HepG2 (cell line): ENCODE data around the gene PRKN. TPM values are rescaled to one million over a fixed set of nuclear protein-coding genes. Genes with fewer than 3 reads are reported as not detected.

ENCODE experiments used
- ATAC-seq: fragments of 200-7000 bp; cut with Tn5 transposase; 3 replicates; pipeline ENCODE4 v1.9.1; 2020; ENCODE audit warnings: mild to moderate bottlenecking, moderate library complexity
- BruUV-seq: library from RNA; stranded (reverse); fragments of 400-500 nt; replicated peaks from 2 replicates; lab custom pipeline; 2021; lab: Mats Ljungman, UMichigan
- CTCF ChIA-PET: fragments of 300-600 bp; formaldehyde crosslinking; extraction: SDS; loops from one replicate; lab custom pipeline; 2021; ENCODE audit warnings: low total read pairs, inconsistent platforms, low intra/inter-chr PET ratio; lab: Yijun Ruan, JAX
- POLR2A ChIA-PET: fragments of 350-600 bp; sonication (Branson Sonifier 250); formaldehyde crosslinking; loops from one replicate; lab custom pipeline; 2020; ENCODE audit warnings: antibody characterized with exemption, inconsistent platforms; lab: Yijun Ruan, JAX
- DNase-seq: peaks from one replicate; pipeline ENCODE4 v3.0.0-alpha.2; 2015; ENCODE audit warnings: low spot score
- FAIRE-seq: peaks from 3 replicates; lab custom pipeline; 2011; peaks lifted over from hg19 to GRCh38; lab: Jason Lieb, UNC
- H2AFZ ChIP-seq: one replicate; pipeline ENCODE4 v1.6.1; 2011; ENCODE audit warnings: low read length, inconsistent platforms
- H3K27ac ChIP-seq: fragments of 300-600 bp; 3 replicates; pipeline ENCODE4 v1.8.0; 2011; ENCODE audit warnings: mixed run types, mild to moderate bottlenecking, mixed read lengths, low read length, inconsistent platforms; ENCODE audit not compliant: insufficient read depth; ENCODE audit errors: extremely low read length
- H3K27me3 ChIP-seq, 2 experiments: fragments of 200-600 bp in 1 of 2; 2 replicates in 1 of 2; 3 replicates in 1 of 2; pipeline versions ENCODE4 v1.6.0 to v1.8.0; 2011; ENCODE audit warnings: low read length in 2 of 2, mild to moderate bottlenecking in 2 of 2, moderate library complexity in 2 of 2, inconsistent platforms in 1 of 2; ENCODE audit not compliant: insufficient read depth in 2 of 2, control insufficient read depth in 1 of 2
- H3K36me3 ChIP-seq, 2 experiments: fragments of 200-600 bp in 1 of 2; replicated peaks in 1 of 2; 2 replicates in 1 of 2; 3 replicates in 1 of 2; pipeline versions ENCODE4 v1.5.1 to v1.8.0; 2011; ENCODE audit warnings: low read length in 2 of 2, inconsistent platforms in 1 of 2; ENCODE audit not compliant: insufficient read depth in 2 of 2, control insufficient read depth in 1 of 2
- H3K4me1 ChIP-seq: 2 replicates; pipeline ENCODE4 v1.5.1; 2012; ENCODE audit warnings: low read length, inconsistent platforms; ENCODE audit not compliant: insufficient read depth
- H3K4me2 ChIP-seq: 2 replicates; pipeline ENCODE4 v1.6.0; 2011; ENCODE audit warnings: low read depth, low read length, inconsistent platforms
- H3K4me3 ChIP-seq, 3 experiments: fragments of 200-600 bp in 1 of 3; sonication (generic), shearing (Covaris generic) in 1 of 3; replicated peaks in 1 of 3; 2 replicates each; pipeline ENCODE4 v1.5.1; 2011 to 2016; ENCODE audit warnings: low read length in 3 of 3, inconsistent platforms in 2 of 3, low read depth in 2 of 3, mild to moderate bottlenecking in 2 of 3, control low read depth in 1 of 3, mixed read lengths in 1 of 3; ENCODE audit not compliant: insufficient read depth in 1 of 3
- H3K79me2 ChIP-seq: one replicate; pipeline ENCODE4 v1.6.1; 2011; ENCODE audit warnings: low read length, inconsistent platforms; ENCODE audit not compliant: insufficient read depth
- H3K9ac ChIP-seq: 2 replicates; pipeline ENCODE4 v1.6.0; 2011; ENCODE audit warnings: mild to moderate bottlenecking, low read depth, low read length, inconsistent platforms; ENCODE audit not compliant: insufficient read depth
- H3K9me3 ChIP-seq: 2 replicates; pipeline ENCODE4 v1.5.1; 2012; ENCODE audit warnings: mild to moderate bottlenecking, low read length
- H4K20me1 ChIP-seq: 2 replicates; pipeline ENCODE4 v1.6.0; 2011; ENCODE audit warnings: inconsistent platforms, mild to moderate bottlenecking, low read length, moderate library complexity; ENCODE audit not compliant: insufficient read depth
- ATF6 ChIP-seq: sonication (generic); formaldehyde crosslinking; conservative IDR thresholded peaks from 2 replicates; pipeline ENCODE4 v1.4.0; 2020; ENCODE audit warnings: missing genetic modification reagents
- CEBPB ChIP-seq: IDR thresholded peaks from 2 replicates; pipeline ENCODE4 v1.6.1; 2011; ENCODE audit warnings: low read depth, low read length, improper control_type of control experiment, borderline replicate concordance
- CREBL2 ChIP-seq: sonication (generic); formaldehyde crosslinking; IDR thresholded peaks from 2 replicates; pipeline ENCODE4 v1.8.1; 2023; ENCODE audit warnings: missing genetic modification reagents, mild to moderate bottlenecking, borderline replicate concordance
- DDIT3 ChIP-seq: sonication (generic); formaldehyde crosslinking; IDR thresholded peaks from 2 replicates; pipeline ENCODE4 v1.4.0; 2020; ENCODE audit warnings: mild to moderate bottlenecking, missing genetic modification reagents
- HNRNPL ChIP-seq: fragments of 200-400 bp; formaldehyde crosslinking; IDR thresholded peaks from 2 replicates; pipeline ENCODE4 v1.6.1; 2017; ENCODE audit warnings: mild to moderate bottlenecking, low read depth, low read length
- NFATC3 ChIP-seq: sonication (generic); formaldehyde crosslinking; IDR thresholded peaks from 2 replicates; pipeline ENCODE4 v1.5.1; 2020; ENCODE audit warnings: mild to moderate bottlenecking, missing genetic modification reagents
- NKX3-1 ChIP-seq: sonication (generic); formaldehyde crosslinking; IDR thresholded peaks from 2 replicates; pipeline ENCODE4 v1.5.0; 2020; ENCODE audit warnings: missing genetic modification reagents
- PCBP2 ChIP-seq: fragments of 200-400 bp; formaldehyde crosslinking; optimal IDR thresholded peaks from 2 replicates; pipeline ENCODE3; 2018; ENCODE audit warnings: low read length, low read depth; ENCODE audit not compliant: poor library complexity, severe bottlenecking
- XRCC5 ChIP-seq: fragments of 200-400 bp; formaldehyde crosslinking; optimal IDR thresholded peaks from 2 replicates; pipeline ENCODE3; 2017; ENCODE audit warnings: mild to moderate bottlenecking, low read length
- ZMAT5 ChIP-seq: sonication (generic); formaldehyde crosslinking; IDR thresholded peaks from 2 replicates; pipeline ENCODE4 v1.5.0; 2020; ENCODE audit warnings: mild to moderate bottlenecking, low read depth, missing genetic modification reagents, borderline replicate concordance
- ZNF292 ChIP-seq: sonication (generic); formaldehyde crosslinking; IDR thresholded peaks from 2 replicates; pipeline ENCODE4 v1.8.1; 2022; ENCODE audit warnings: mild to moderate bottlenecking, low read depth, missing genetic modification reagents, borderline replicate concordance
- ZNF484 ChIP-seq: sonication (generic); formaldehyde crosslinking; IDR thresholded peaks from 2 replicates; pipeline ENCODE4 v1.5.1; 2020; ENCODE audit warnings: mild to moderate bottlenecking, low read depth, missing genetic modification reagents, borderline replicate concordance
- ZNF530 ChIP-seq: sonication (generic); formaldehyde crosslinking; IDR thresholded peaks from 2 replicates; pipeline ENCODE4 v1.5.0; 2020; ENCODE audit warnings: low read depth, mild to moderate bottlenecking, missing genetic modification reagents
- ZNF678 ChIP-seq: sonication (generic); formaldehyde crosslinking; IDR thresholded peaks from 2 replicates; pipeline ENCODE4 v1.4.0; 2020; ENCODE audit warnings: mild to moderate bottlenecking, missing genetic modification reagents
- ZNF75D ChIP-seq: sonication (generic); formaldehyde crosslinking; IDR thresholded peaks from 2 replicates; pipeline ENCODE4 v1.8.1; 2023; ENCODE audit warnings: missing genetic modification reagents, mild to moderate bottlenecking, borderline replicate concordance
- ZNF772 ChIP-seq: sonication (generic); formaldehyde crosslinking; IDR thresholded peaks from 2 replicates; pipeline ENCODE4 v1.5.0; 2020; ENCODE audit warnings: mild to moderate bottlenecking, missing genetic modification reagents
- ZSCAN29 ChIP-seq: sonication (generic); formaldehyde crosslinking; conservative IDR thresholded peaks from 2 replicates; pipeline ENCODE4 v1.4.0; 2020; ENCODE audit warnings: mild to moderate bottlenecking, missing genetic modification reagents
- WGBS: methylation state at CpG from one replicate; pipeline ENCODE4 v1.1.6; 2017; ENCODE audit warnings: low lambda C conversion rate; 5-methylcytosine and 5-hydroxymethylcytosine counted together
- in situ Hi-C: cut with HindIII; loops from 2 replicates; pipeline ENCODE4 v1.10.0; 2017; ENCODE audit warnings: low pct_unique_long_range_greater_than_20kb; ENCODE audit not compliant: extremely low pct_ligation_motif_present
- intact Hi-C: fragments of 100-400 bp; cut with micrococcal nuclease; formaldehyde crosslinking; loops from one replicate; pipeline ENCODE4 v1.10.0; 2022; ENCODE audit not compliant: unreplicated experiment
- polyA plus RNA-seq, 8 experiments: library from polyadenylated mRNA; depleted of rRNA in 3 of 8; stranded (reverse) in 7 of 8; unstranded in 1 of 8; fragments of >200 nt; fragmentation: Illumina TruSeq in 4 of 8; extraction: Trizol in 4 of 8; gene quantifications; 2 replicates each; pipeline versions ENCODE4 v1.2.1 to v1.2.3, GENCODE V29; 2011 to 2016; ENCODE audit warnings: low read depth in 4 of 8, missing spikeins in 1 of 8, mixed read lengths in 1 of 8; ENCODE audit not compliant: insufficient read depth in 1 of 8
- total RNA-seq, 5 experiments: library from RNA; depleted of rRNA; stranded (reverse); fragments of >200 nt; fragmentation: Illumina TruSeq; extraction: Trizol; gene quantifications; 2 replicates each; pipeline ENCODE4 v1.2.3, GENCODE V29; 2016; ENCODE audit warnings: low read depth in 1 of 5

Gene PRKN
- total and polyA plus RNA-seq, 2 of the 13 experiments (the other 11 are each of a cell fraction or from before 2014, with no cell fraction given), result 0.31 to 0.44 TPM

GRCh38 chr6:161347125-161347524 is 1380.4 kb downstream of the PRKN start:
- in situ Hi-C loops, result no loop called here
- Histone ChIP-seq H4K20me1 (no peaks in the 10 kb centered on the region), H3K9ac (no peak overlapping the region), H3K4me2 (no peak overlapping the region), H3K27ac (no peak overlapping the region), H3K9me3 (no peaks in the 10 kb centered on the region), H3K4me3 (no peak overlapping the region), H3K4me1 (no peaks in the 10 kb centered on the region), H3K79me2 (no peaks in the 10 kb centered on the region), H2AFZ (no peak overlapping the region), H3K27me3 (0 out of 5 replicates have a peak, but pooled peaks cover 0 to 2% of the 10 kb centered on the region in 2 experiments), H3K36me3 (no peaks in the 10 kb centered on the region)
- intact Hi-C loops, result no loop called here
- no peak for FAIRE-seq
- DNase-seq, result no peak
- POLR2A ChIA-PET, result no interaction called here
- WGBS, result 20% methylated on average over 2 of the region's 2 CpGs
- ATAC-seq, result no peak
- no peak for TF ChIP-seq ZNF678 (CRISPR knock-in tag)
- peak; percentile 45; the same call in 1 of the 2 replicates for TF ChIP-seq CEBPB
- no peak for TF ChIP-seq NKX3-1
- CTCF ChIA-PET, result no interaction called here
- BruUV-seq, result no TSS peak

GRCh38 chr6:161346717-161347116 is 1380.8 kb downstream of the PRKN start:
- no TSS peak for BruUV-seq
- Histone ChIP-seq H3K4me1 (no peaks in the 10 kb centered on the region), H3K79me2 (no peaks in the 10 kb centered on the region), H3K4me2 (no peak overlapping the region), H3K9ac (no peak overlapping the region), H4K20me1 (no peaks in the 10 kb centered on the region), H3K36me3 (no peaks in the 10 kb centered on the region), H3K9me3 (no peaks in the 10 kb centered on the region), H3K4me3 (no peak overlapping the region), H3K27ac (no peak overlapping the region), H3K27me3 (0 out of 5 replicates have a peak, but pooled peaks cover 0 to 2% of the 10 kb centered on the region in 2 experiments), H2AFZ (no peak overlapping the region)
- intact Hi-C loops (no loop called here), in situ Hi-C loops (no loop called here)
- no peak for ATAC-seq
- no peak for DNase-seq
- POLR2A ChIA-PET, result no interaction called here
- WGBS, result 40% methylated on average over 3 of the region's 3 CpGs
- CTCF ChIA-PET, result no interaction called here
- FAIRE-seq, result no peak
- TF ChIP-seq ZMAT5 (no peak), ZNF292 (CRISPR knock-in tag) (no peak), ZSCAN29 (CRISPR knock-in tag) (no peak), ZNF75D (no peak), NFATC3 (CRISPR knock-in tag) (no peak), ZNF530 (CRISPR knock-in tag) (no peak), ATF6 (CRISPR knock-in tag) (no peak), ZNF772 (CRISPR knock-in tag) (no peak), DDIT3 (CRISPR knock-in tag) (no peak), PCBP2 (no peak), XRCC5 (no peak), CREBL2 (CRISPR knock-in tag) (no peak), ZNF484 (CRISPR knock-in tag) (no peak), HNRNPL (no peak)
